ENCODE results near the gene PSAP. TPM values are rescaled to one million over a fixed set of nuclear protein-coding genes. Genes with fewer than 3 reads are reported as not detected.
"Not testable (repeated sequence)": the region's sequence is repeated elsewhere in the genome, so short reads cannot be mapped to it uniquely, and the experiment has no call there.

The PSAP gene
- 251 and 322 TPM in 2 replicates for total RNA-seq (2014; rRNA removed; shearing (Covaris generic))

- H3K27ac ChIP-seq: peak within 1 kb of the TSS; percentile 82
- H3K4me1 ChIP-seq (replicated peaks): peaks cover 27% of the 10 kb centered on the region
- peaks cover 4% of the 10 kb centered on the region for H3K36me3 ChIP-seq
- H3K4me3 ChIP-seq: peak within 1 kb of the TSS; percentile 75
- DNase-seq (ENCODE audit: low read depth in 1 of 2, low spot score in 2 of 2): peak; percentile 97 to 99
- no peaks in the 10 kb centered on the region for H3K9me3 ChIP-seq (replicated peaks)
- no peaks in the 10 kb centered on the region for H3K27me3 ChIP-seq (replicated peaks)
Observed at GRCh38 chr10:71850743-71851464, at the start of gene PSAP. PSAP (minus strand) TSS chr10:71851251; CDS start chr10:71851221, 30 bp downstream.

DNA sequence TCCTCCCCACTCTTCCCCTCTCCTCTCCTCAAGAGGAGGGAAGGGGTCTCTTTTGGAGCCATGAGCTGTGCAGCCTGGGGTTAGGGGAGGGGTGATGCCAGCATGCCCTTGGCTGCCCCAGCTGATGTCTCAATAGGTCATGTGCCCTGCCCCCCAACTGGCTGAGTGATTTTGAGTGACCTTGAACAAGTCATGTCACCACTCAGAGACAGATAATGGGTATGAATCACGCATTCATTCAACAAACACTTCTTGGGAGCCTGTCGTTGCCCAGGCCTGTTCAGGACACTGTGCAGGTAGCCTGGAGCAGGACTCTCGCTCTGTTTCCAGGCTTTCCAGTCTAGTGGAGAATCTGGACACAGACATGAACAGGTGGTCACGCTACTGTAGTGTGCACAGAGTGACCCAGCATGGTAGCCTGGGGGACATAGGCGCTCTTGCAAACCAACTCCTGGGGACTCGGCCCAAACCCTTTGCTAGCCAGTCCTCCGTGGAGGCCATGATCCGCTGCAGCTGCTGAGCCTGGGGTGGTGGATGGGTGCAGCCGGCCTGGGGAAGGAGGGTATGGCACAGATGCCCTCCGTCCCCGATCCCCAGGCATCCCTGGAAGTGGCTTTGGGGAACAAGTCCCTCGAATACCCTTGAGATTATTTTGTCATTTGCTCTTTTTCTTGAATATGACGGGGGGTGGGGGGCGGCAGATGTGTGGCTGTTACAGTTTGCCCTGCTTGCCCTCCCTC is 49.6 kb upstream of the PSAP start:
- Histone ChIP-seq H3K9me3 (replicated peaks) (no peaks in the 10 kb centered on the region), H3K27ac (no peak overlapping the region), H3K4me3 (no peak overlapping the region), H3K27me3 (replicated peaks) (no peaks in the 10 kb centered on the region), H3K36me3 (no peaks in the 10 kb centered on the region), H3K4me1 (replicated peaks) (no peaks in the 10 kb centered on the region)
- DNase-seq (ENCODE audit: low read depth in 1 of 2, low spot score in 2 of 2): no peak

DNA sequence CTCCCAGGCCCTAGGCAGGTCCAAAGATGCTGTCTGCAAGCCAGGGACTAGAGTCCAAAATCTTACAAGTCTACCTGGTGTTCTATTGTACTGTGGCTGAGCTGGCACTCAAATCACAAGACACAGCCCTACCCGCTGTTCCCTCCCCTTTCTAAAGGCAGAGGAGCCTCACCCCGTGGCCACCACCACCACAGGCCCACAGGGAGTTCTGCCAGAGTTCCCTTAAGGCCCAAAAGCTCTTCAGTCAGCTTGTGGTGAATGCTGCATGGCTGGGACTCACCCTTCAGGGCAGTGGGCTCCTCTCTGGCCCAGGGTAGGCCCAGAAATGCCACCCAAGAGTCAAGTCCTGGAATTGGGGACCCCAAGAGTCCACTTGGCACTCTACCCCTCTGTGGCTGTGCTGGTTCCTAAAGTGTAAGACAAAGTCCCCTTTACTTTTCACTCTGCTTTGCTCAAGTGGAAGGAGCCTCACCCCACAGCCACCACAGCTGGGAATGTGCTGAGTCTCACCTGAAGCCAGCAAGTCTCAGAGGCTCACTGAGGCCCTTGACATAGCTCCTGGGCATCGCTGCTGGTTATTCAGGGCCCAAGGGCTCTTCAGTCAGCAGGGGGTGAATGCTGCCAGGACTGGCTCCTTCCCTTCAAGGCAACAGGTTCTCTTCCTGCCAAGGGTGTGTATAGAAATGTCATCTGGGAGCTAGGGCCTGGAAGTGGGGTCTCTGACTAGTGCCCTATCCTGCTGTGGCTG is 48.8 kb upstream of the PSAP start:
- Histone ChIP-seq H3K9me3 (replicated peaks) (no peaks in the 10 kb centered on the region), H3K36me3 (no peaks in the 10 kb centered on the region), H3K4me3 (no peak overlapping the region), H3K27me3 (replicated peaks) (no peaks in the 10 kb centered on the region), H3K4me1 (replicated peaks) (no peaks in the 10 kb centered on the region), H3K27ac (no peak overlapping the region)
- no peak for DNase-seq (ENCODE audit: low read depth in 1 of 2, low spot score in 2 of 2)

DNA sequence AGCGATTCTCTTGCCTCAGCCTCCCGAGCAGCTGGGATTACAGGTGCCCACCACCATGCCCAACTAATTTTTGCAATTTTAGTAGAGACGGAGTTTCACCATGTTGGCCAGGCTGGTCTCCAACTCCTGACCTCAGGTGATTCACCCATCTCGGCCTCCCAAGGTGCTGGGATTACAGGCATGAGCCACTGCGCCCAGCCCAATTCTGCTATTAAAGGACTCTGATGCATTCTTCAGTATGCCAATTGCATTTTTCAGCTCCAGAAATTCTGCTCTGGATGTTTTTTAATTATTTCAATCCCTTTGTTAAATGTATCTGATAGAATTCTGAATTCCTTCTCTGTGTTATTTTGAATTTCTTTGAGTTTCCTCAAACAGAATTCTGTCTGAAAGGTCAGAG is 47.3 kb upstream of the PSAP start:
- not testable (repeated sequence) for H3K9me3 ChIP-seq (replicated peaks); H3K27ac ChIP-seq; H3K4me1 ChIP-seq (replicated peaks); H3K27me3 ChIP-seq (replicated peaks); DNase-seq (ENCODE audit: low read depth in 1 of 2, low spot score in 2 of 2); H3K4me3 ChIP-seq; H3K36me3 ChIP-seq

- DNase-seq (ENCODE audit: low read depth in 1 of 2, low spot score in 2 of 2): no peak
- H3K27me3 ChIP-seq (replicated peaks): no peaks in the 10 kb centered on the region
- H3K9me3 ChIP-seq (replicated peaks): no peaks in the 10 kb centered on the region
- H3K36me3 ChIP-seq: no peaks in the 10 kb centered on the region
- 0 out of 2 replicates have a peak, but pooled peaks cover 3% of the 10 kb centered on the region for H3K4me1 ChIP-seq (replicated peaks)
- no peak overlapping the region for H3K27ac ChIP-seq
- no peak overlapping the region for H3K4me3 ChIP-seq
Observed at GRCh38 chr10:71893920-71894319, 42.9 kb upstream of the PSAP start.

DNA sequence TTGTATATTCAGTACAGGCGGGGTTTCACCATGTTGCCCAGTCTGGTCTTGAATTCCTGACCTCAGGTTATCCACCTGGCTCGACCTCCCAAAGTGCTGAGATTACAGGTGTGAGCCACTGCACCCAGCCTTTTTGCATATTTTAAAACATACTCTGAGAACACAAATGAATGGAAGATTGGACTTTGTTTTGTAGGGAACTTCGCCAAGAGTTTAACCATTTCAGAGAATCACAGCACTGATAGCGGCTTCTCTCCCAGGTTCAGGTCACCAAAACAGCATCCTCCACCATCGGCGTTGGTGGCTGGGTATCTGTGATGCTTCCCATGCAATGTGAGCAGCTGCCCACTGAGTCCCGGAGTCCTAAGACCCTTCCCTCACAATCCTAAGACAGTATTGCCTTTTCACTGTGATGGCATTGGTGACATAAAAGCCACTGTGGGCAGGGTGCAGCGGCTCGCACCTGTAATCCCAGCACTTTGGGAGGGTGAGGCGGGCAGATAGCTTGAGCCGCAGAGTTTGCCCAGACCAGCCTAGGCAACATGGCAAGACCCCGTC is 42.3 kb upstream of the PSAP start:
- no peaks in the 10 kb centered on the region for H3K36me3 ChIP-seq
- no peak for DNase-seq (ENCODE audit: low read depth in 1 of 2, low spot score in 2 of 2)
- H3K27me3 ChIP-seq (replicated peaks): no peaks in the 10 kb centered on the region
- no peak overlapping the region for H3K27ac ChIP-seq
- H3K9me3 ChIP-seq (replicated peaks): no peaks in the 10 kb centered on the region
- peaks cover 7% of the 10 kb centered on the region; the same call in 1 of the 2 replicates for H3K4me1 ChIP-seq (replicated peaks)
- no peak overlapping the region for H3K4me3 ChIP-seq

DNA sequence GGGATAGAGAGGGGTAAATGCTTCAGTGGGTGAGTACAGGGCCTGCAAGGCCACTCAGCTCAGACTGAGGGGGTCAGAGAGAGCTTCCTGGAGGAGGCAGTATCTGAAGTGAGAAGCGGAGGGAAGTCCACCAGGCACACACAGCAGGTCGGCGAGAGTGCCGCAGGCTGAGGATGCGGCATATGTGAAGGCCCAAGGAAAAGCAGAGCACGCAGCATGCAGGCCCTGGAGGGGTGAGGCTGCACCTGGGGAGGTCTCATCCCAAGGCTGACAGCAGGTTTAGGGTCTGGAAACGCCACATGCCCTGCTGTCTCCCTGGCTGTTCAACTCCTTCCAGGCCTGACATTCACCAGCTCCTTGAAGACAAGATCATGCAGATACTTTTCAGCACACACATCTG is 40.4 kb upstream of the PSAP start:
- no peaks in the 10 kb centered on the region for H3K36me3 ChIP-seq
- H3K27ac ChIP-seq: no peak overlapping the region
- H3K4me1 ChIP-seq (replicated peaks): peaks cover 7% of the 10 kb centered on the region; the same call in 1 of the 2 replicates
- H3K4me3 ChIP-seq: no peak overlapping the region
- no peaks in the 10 kb centered on the region for H3K27me3 ChIP-seq (replicated peaks)
- no peaks in the 10 kb centered on the region for H3K9me3 ChIP-seq (replicated peaks)
- no peak for DNase-seq (ENCODE audit: low read depth in 1 of 2, low spot score in 2 of 2)

DNA sequence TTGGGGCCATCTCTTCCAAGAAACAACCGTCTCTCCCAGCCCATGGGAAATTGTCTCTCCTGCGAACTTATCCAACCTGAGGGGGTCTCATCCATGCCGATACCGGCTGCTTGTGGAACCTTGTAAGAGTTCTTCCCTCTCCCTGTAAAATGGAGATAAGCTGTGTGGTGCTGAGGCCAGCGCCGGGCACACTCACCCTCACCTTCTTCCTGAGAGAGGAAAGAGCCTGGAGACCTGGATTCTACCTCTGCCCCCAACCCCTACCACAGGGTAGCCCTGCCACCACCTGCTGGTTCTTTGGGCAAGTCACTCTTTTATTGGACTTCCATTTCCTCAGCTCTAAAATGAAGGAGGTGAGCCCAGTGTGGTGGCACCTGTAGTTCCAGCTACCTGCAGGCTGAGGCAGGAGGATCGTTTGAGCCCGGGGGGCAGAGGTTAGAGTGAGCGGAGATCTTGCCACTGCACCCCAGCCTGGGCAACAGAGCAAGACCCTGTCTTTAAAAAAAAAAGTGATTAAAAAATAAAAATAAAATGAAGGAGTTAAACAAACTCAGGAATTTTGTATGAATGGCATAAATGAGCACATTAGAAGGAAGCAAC is 38.4 kb upstream of the PSAP start:
- no peaks in the 10 kb centered on the region for H3K36me3 ChIP-seq
- peak overlapping the region; percentile 43; the same call in 1 of the 2 replicates for H3K4me3 ChIP-seq
- DNase-seq (ENCODE audit: low read depth in 1 of 2, low spot score in 2 of 2): no peak
- no peak overlapping the region for H3K27ac ChIP-seq
- H3K4me1 ChIP-seq (replicated peaks): peaks cover 7% of the 10 kb centered on the region; the same call in 1 of the 2 replicates
- no peaks in the 10 kb centered on the region for H3K9me3 ChIP-seq (replicated peaks)
- H3K27me3 ChIP-seq (replicated peaks): no peaks in the 10 kb centered on the region

GRCh38 chr10:71888623-71889387 is 37.8 kb upstream of the PSAP start:
- Histone ChIP-seq H3K27me3 (replicated peaks) (no peaks in the 10 kb centered on the region), H3K9me3 (replicated peaks) (no peaks in the 10 kb centered on the region), H3K4me3 (peak overlapping the region; percentile 43), H3K36me3 (no peaks in the 10 kb centered on the region), H3K27ac (no peak overlapping the region), H3K4me1 (replicated peaks) (peaks cover 7% of the 10 kb centered on the region; the same call in 1 of the 2 replicates)
- DNase-seq (ENCODE audit: low read depth in 1 of 2, low spot score in 2 of 2): peak; percentile 56 to 60

- no peak for DNase-seq (ENCODE audit: low read depth in 1 of 2, low spot score in 2 of 2)
- Histone ChIP-seq H3K4me1 (replicated peaks) (peaks cover 7% of the 10 kb centered on the region; the same call in 1 of the 2 replicates), H3K4me3 (peak overlapping the region; percentile 43), H3K27me3 (replicated peaks) (no peaks in the 10 kb centered on the region), H3K9me3 (replicated peaks) (no peaks in the 10 kb centered on the region), H3K27ac (no peak overlapping the region), H3K36me3 (no peaks in the 10 kb centered on the region)
Observed at GRCh38 chr10:71888248-71888622, 37.2 kb upstream of the PSAP start.

- no peaks in the 10 kb centered on the region for H3K9me3 ChIP-seq (replicated peaks)
- H3K27me3 ChIP-seq (replicated peaks): no peaks in the 10 kb centered on the region
- no peak for DNase-seq (ENCODE audit: low read depth in 1 of 2, low spot score in 2 of 2)
- H3K4me1 ChIP-seq (replicated peaks): peaks cover 7% of the 10 kb centered on the region; the same call in 1 of the 2 replicates
- no peaks in the 10 kb centered on the region for H3K36me3 ChIP-seq
- no peak overlapping the region for H3K27ac ChIP-seq
- H3K4me3 ChIP-seq: no peak overlapping the region
Observed at GRCh38 chr10:71887743-71888142, 36.7 kb upstream of the PSAP start.

GRCh38 chr10:71882813-71883659 is 32.0 kb upstream of the PSAP start:
- Histone ChIP-seq H3K36me3 (no peaks in the 10 kb centered on the region), H3K27ac (no peak overlapping the region), H3K9me3 (replicated peaks) (no peaks in the 10 kb centered on the region), H3K4me1 (replicated peaks) (no peaks in the 10 kb centered on the region), H3K4me3 (no peak overlapping the region), H3K27me3 (replicated peaks) (no peaks in the 10 kb centered on the region)
- no peak for DNase-seq (ENCODE audit: low read depth in 1 of 2, low spot score in 2 of 2)

All from SJSA1 (cell line).